Esophagus squamous epithelium (tissue), 5 donors: Measurements from ENCODE around the gene ZDHHC14. TPM values are rescaled to one million over a fixed set of nuclear protein-coding genes. Genes with fewer than 3 reads are reported as not detected.
"Not testable (repeated sequence)": the region's sequence is repeated elsewhere in the genome, so short reads cannot be mapped to it uniquely, and the experiment has no call there.

ENCODE experiments used
- DNase-seq: peaks from one replicate; lab custom pipeline; 2025; lab: John Stamatoyannopoulos, UW
- H3K27ac ChIP-seq, 4 donors: fragments of 200-600 bp; sonication (generic); one replicate each; pipeline ENCODE4 v1.5.1; 2016 to 2019; ENCODE audit warnings: mild to moderate bottlenecking in 1 of 4
- H3K27me3 ChIP-seq, 4 donors: fragments of 200-600 bp; sonication (generic); 1 replicate in 3 of 4; 2 replicates in 1 of 4; pipeline versions ENCODE4 v1.5.1 to v1.6.0; 2017 to 2021; ENCODE audit warnings: antibody characterized with exemption in 1 of 4
- H3K36me3 ChIP-seq, 3 donors: fragments of 200-600 bp; sonication (generic); one replicate each; pipeline ENCODE4 v1.5.1; 2016 to 2019
- H3K4me1 ChIP-seq, 3 donors: fragments of 200-600 bp; sonication (generic); one replicate each; pipeline ENCODE4 v1.5.1; 2017 to 2019
- H3K4me3 ChIP-seq, 4 donors: fragments of 200-600 bp; sonication (generic); 1 replicate in 3 of 4; 2 replicates in 1 of 4; pipeline ENCODE4 v1.5.1; 2016 to 2019; ENCODE audit warnings: mild to moderate bottlenecking in 2 of 4, moderate library complexity in 1 of 4
- H3K9me3 ChIP-seq, 3 donors: fragments of 200-600 bp; sonication (generic); one replicate each; pipeline ENCODE4 v1.5.1; 2016 to 2019
- POLR2A ChIP-seq, 4 donors: fragments of 450-650 bp; IDR thresholded peaks; one replicate each; pipeline ENCODE4 v1.6.1; 2017; ENCODE audit warnings: antibody characterized with exemption in 4 of 4, mild to moderate bottlenecking in 4 of 4, moderate library complexity in 3 of 4
- WGBS, 2 donors: methylation state at CpG; one replicate each; pipeline ENCODE4 v1.1.5; 2018; 5-methylcytosine and 5-hydroxymethylcytosine counted together
- intact Hi-C: fragments of 100-400 bp; cut with DNase I; formaldehyde crosslinking; loops from one replicate; pipeline ENCODE4 v1.15.0; 2022
- total RNA-seq, 4 donors: library from RNA; depleted of rRNA; stranded (reverse); fragments of >200 nt; gene quantifications; one replicate each; pipeline ENCODE4 v1.1.0, GENCODE V29; 2016
- TF ChIP-seq, protein P1 (sequence below), 6 experiments: fragments of 450-650 bp in 4 of 6; fragments of 200-600 bp in 2 of 6; sonication (generic) in 2 of 6; IDR thresholded peaks; one replicate each; pipeline ENCODE4 v1.5.1; 2016 to 2019; ENCODE audit warnings: antibody characterized with exemption in 6 of 6, mild to moderate bottlenecking in 4 of 6, moderate library complexity in 4 of 6
- donor health status: DM: yes; HTN: yes; CAD: no.

Gene ZDHHC14
- total RNA-seq, 4 donors from 2014 or later: 6.1 to 15.6 (median 6.9) TPM

DNA sequence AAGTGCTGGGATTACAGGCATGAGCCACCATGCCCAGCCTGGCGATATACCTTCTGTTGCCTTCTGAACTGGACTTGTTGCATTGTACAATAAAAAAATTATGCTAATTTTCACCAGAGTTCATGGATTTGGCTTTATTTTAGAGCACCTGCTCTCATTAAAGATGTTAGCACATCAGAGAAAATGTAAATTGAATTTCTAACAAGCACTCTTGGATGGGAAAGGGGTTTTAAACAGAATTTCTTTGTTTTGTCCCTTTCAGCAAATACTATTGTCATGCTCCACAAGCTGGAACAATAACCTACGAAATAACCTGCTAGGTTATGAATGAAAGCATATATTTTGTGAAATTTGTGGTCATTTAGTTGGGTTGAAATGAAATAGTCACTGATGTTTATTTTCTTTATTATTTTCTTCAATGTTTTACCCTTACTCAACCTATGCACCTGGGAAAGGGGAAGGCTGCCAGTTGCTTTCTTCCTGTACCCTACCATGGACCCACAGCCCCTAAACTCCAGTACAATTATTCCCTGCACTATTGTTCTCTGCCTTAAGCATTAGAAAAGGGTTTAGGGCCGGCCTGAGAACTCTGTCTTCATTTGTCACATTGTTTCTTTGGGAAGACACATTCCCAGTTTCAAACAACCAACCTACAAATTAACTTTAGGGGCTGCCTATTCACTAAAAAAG, 22.2 kb downstream of the ZDHHC14 start:
- DNase-seq: no peak
- no peak overlapping the region for H3K27ac ChIP-seq
- no peak for TF ChIP-seq POLR2A (IDR thresholded peaks at IDR 0.05)
- TF ChIP-seq, protein P1, sequence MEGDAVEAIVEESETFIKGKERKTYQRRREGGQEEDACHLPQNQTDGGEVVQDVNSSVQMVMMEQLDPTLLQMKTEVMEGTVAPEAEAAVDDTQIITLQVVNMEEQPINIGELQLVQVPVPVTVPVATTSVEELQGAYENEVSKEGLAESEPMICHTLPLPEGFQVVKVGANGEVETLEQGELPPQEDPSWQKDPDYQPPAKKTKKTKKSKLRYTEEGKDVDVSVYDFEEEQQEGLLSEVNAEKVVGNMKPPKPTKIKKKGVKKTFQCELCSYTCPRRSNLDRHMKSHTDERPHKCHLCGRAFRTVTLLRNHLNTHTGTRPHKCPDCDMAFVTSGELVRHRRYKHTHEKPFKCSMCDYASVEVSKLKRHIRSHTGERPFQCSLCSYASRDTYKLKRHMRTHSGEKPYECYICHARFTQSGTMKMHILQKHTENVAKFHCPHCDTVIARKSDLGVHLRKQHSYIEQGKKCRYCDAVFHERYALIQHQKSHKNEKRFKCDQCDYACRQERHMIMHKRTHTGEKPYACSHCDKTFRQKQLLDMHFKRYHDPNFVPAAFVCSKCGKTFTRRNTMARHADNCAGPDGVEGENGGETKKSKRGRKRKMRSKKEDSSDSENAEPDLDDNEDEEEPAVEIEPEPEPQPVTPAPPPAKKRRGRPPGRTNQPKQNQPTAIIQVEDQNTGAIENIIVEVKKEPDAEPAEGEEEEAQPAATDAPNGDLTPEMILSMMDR (IDR thresholded peaks at IDR 0.05): no peak
- H3K9me3 ChIP-seq: no peaks in the 10 kb centered on the region
- H3K4me1 ChIP-seq: no peaks in the 10 kb centered on the region
- no peak overlapping the region for H3K4me3 ChIP-seq
- no peaks in the 10 kb centered on the region for H3K27me3 ChIP-seq
- 85 to 87% methylated on average over 3 of the region's 3 CpGs for WGBS, 2 donors
- intact Hi-C loops: no loop called here
- H3K36me3 ChIP-seq: no peaks in the 10 kb centered on the region

DNA sequence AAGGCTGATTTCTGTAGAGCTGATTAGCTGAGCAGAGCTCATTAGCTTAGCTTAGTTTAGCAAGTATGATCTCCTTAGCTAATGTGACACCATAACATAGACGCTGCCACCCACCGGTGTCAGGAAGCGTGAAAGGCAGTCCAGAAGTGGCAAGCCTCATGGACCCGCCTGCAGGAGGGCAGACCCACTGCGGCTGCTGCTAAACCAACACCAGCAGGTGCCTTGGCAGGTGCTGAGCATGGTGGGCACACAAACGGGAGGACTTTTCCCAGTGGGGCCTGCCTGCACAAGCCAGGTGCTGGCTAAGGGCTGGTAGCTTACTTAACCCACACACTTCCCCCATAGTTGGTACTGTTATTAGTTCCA, 22.7 kb downstream of the ZDHHC14 start:
- no peak for DNase-seq
- H3K36me3 ChIP-seq: no peaks in the 10 kb centered on the region
- intact Hi-C loops: no loop called here
- H3K27ac ChIP-seq: no peak overlapping the region
- H3K4me1 ChIP-seq: no peaks in the 10 kb centered on the region
- no peaks in the 10 kb centered on the region for H3K9me3 ChIP-seq
- WGBS, 2 donors: 43 to 83% methylated on average over 1 to 6 of the region's 6 CpGs
- H3K27me3 ChIP-seq: no peaks in the 10 kb centered on the region
- no peak for TF ChIP-seq POLR2A (IDR thresholded peaks at IDR 0.05)
- TF ChIP-seq, protein P1 (IDR thresholded peaks at IDR 0.05): no peak
- no peak overlapping the region for H3K4me3 ChIP-seq

DNA sequence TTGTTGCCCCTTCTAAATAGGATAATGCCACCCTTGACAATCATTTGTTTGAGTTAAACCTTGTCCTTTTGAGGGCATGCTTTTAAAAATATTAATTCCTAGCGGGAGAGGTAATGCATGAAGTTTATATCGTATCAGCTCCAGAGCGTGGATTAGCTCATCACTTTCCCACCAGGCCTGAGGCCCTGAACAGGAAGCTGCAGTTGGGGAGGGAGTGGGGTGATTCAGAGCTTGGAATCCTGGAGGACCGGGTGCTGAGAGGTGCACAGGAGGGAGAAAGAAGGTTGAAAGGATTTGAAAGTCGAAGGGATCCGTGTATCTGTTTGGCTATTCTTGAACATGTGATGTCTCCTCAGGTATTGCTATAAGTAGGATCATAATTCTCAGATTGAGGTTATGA, 25.0 kb downstream of the ZDHHC14 start:
- intact Hi-C loops: no loop called here
- no peaks in the 10 kb centered on the region for H3K36me3 ChIP-seq
- no peaks in the 10 kb centered on the region for H3K9me3 ChIP-seq
- TF ChIP-seq POLR2A (IDR thresholded peaks at IDR 0.05): no peak
- no peak overlapping the region for H3K4me3 ChIP-seq
- 74 to 76% methylated on average over 6 of the region's 6 CpGs for WGBS, 2 donors
- no peaks in the 10 kb centered on the region for H3K27me3 ChIP-seq
- H3K27ac ChIP-seq: no peak overlapping the region
- H3K4me1 ChIP-seq: no peaks in the 10 kb centered on the region
- no peak for DNase-seq

DNA sequence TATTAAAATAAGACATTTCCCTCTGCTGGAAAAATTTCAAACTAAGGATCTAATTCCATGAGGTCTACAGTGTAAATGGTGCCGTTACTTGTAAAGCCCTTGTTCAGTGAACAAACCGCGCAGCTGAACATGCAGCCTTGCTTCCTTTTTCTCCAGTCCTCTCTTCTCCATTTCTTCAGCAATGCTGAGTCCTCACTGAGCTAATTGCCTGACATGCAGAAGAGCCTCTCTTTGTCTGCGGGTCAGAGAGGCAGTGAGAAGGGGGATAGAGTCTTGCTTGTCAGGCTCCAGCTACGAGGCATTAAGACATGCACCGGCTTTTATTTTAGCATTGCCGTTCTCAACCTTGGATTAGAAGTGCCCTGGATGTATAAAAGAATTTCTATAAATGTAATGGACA, 25.7 kb downstream of the ZDHHC14 start:
- no peak for TF ChIP-seq POLR2A (IDR thresholded peaks at IDR 0.05)
- TF ChIP-seq, protein P1 (IDR thresholded peaks at IDR 0.05): no peak
- intact Hi-C loops: no loop called here
- Histone ChIP-seq H3K4me1 (no peaks in the 10 kb centered on the region), H3K4me3 (no peak overlapping the region), H3K27ac (no peak overlapping the region), H3K27me3 (no peaks in the 10 kb centered on the region), H3K9me3 (no peaks in the 10 kb centered on the region), H3K36me3 (no peaks in the 10 kb centered on the region)
- DNase-seq: no peak
- WGBS, 2 donors: 85 to 91% methylated on average over 6 to 7 of the region's 7 CpGs

DNA sequence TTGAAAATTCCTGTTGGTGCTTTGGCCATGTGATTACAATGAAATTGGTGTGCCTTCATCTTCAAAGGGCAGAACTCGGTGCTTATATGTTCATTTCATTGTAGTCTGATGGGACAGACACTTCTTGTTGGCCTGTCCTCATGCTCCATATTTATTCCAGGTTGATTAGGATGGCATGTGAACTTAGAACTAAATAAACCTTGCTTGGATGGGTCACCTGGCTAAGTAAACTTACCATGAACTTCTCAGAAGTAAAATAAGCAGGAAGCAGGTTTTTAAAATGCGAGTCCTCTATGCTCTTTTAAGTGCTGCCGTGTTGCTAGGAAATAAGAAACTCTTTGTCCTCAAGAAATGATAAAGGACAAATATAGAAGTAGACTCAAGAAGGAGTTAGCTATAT, 26.7 kb downstream of the ZDHHC14 start:
- intact Hi-C loops: no loop called here
- H3K27me3 ChIP-seq: no peaks in the 10 kb centered on the region
- DNase-seq: no peak

DNA sequence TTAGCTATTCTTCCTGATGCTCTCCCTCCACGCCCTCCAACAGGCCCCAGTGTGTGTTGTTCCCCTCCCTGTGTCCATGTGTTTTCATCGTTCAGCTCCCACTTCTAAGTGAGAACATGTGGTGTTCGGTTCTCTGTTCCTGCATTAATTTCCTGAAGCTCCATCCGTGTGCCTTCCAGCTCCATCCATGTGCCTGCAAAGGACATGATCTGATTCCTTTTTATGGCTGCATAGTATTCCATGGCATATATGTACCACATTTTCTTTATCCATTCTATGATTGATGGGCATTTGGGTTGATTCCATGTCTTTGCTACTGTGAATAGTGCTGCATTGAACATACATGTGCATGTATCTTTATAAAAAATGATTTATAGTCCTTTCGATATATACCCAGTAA, 27.4 kb downstream of the ZDHHC14 start:
- intact Hi-C loops, H3K27ac ChIP-seq, H3K9me3 ChIP-seq, H3K27me3 ChIP-seq, H3K4me1 ChIP-seq, H3K36me3 ChIP-seq, DNase-seq, H3K4me3 ChIP-seq: not testable (repeated sequence)
- WGBS, 2 donors: 93 to 95% methylated on average over 5 of the region's 5 CpGs

More for the DNA sequence above, 26.7 kb downstream of the ZDHHC14 start:
- Histone ChIP-seq H3K9me3 (no peaks in the 10 kb centered on the region), H3K36me3 (no peaks in the 10 kb centered on the region), H3K27ac (no peak overlapping the region), H3K4me1 (no peaks in the 10 kb centered on the region), H3K4me3 (no peak overlapping the region)
- 69 to 80% methylated on average over 3 of the region's 3 CpGs for WGBS, 2 donors
- no peak for TF ChIP-seq POLR2A (IDR thresholded peaks at IDR 0.05)

DNA sequence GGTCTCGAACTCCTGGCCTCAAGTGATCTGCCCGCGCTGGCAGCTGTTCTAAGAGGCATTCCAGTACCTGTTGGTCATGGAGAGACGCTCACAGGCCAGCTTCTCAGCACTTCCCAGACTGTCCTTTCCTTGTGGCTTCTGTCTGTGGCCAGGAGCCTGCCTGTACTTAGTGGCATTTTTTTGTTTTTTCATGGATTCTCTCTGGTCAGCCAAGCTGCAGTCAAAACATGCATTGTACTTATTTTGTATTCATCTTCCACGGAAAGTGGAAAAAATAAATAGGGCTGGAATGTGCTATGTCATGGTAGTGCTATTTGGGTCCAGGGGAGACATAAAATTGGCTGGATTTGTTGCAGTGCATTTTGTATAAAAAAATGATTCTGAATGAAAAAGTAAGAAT, 29.1 kb downstream of the ZDHHC14 start:
- no peaks in the 10 kb centered on the region for H3K27me3 ChIP-seq
- H3K36me3 ChIP-seq: no peaks in the 10 kb centered on the region
- no peak overlapping the region for H3K27ac ChIP-seq
- WGBS, 2 donors: 72 to 80% methylated on average over 3 to 4 of the region's 5 CpGs
- H3K9me3 ChIP-seq: no peaks in the 10 kb centered on the region
- DNase-seq: no peak
- intact Hi-C loops: no loop called here
- H3K4me1 ChIP-seq: no peaks in the 10 kb centered on the region
- TF ChIP-seq, protein P1 (IDR thresholded peaks at IDR 0.05): no peak
- no peak overlapping the region for H3K4me3 ChIP-seq
